Measurements from ENCODE around the gene CD38. TPM values are rescaled to one million over a fixed set of nuclear protein-coding genes. Genes with fewer than 3 reads are reported as not detected.
A peak's percentile ranks its signal among the peaks of the same experiment; 100 is the strongest.

CD38 gene
- total RNA-seq, 1 experiment from 2014 or later: not detected

- Histone ChIP-seq H4K20me1 (ENCODE audit: insufficient read depth) (no peaks in the 10 kb centered on the region), H3K9me3 (ENCODE audit: control insufficient read depth in 1 of 2, insufficient read depth in 1 of 2, low read depth in 1 of 2, low read length in 2 of 2) (no peaks in the 10 kb centered on the region), H3K4me1 (ENCODE audit: control insufficient read depth in 1 of 2, insufficient read depth in 2 of 2, low read length in 2 of 2) (no peaks in the 10 kb centered on the region), H3K4me2 (ENCODE audit: low read length) (no peak overlapping the region; the same call in 1 of the 2 replicates), H3K4me3 (replicated peaks in 1 of 2; ENCODE audit: low read depth in 1 of 2, low read length in 2 of 2) (no peak overlapping the region), H2AFZ (ENCODE audit: low read depth, low read length, poor library complexity, severe bottlenecking) (peak overlapping the region; percentile 83), H3K27ac (ENCODE audit: low read depth, low read length) (no peak overlapping the region), H3K36me3 (ENCODE audit: control insufficient read depth in 1 of 2, insufficient read depth in 2 of 2, low read length in 2 of 2) (no peaks in the 10 kb centered on the region), H3K9ac (ENCODE audit: low read length) (no peak overlapping the region), H3K9me2 (ENCODE audit: insufficient read depth) (no peaks in the 10 kb centered on the region), H3K27me3 (ENCODE audit: insufficient read depth, low read length) (no peaks in the 10 kb centered on the region), H3K79me2 (ENCODE audit: insufficient read depth, low read length) (no peaks in the 10 kb centered on the region)
- RAD21 ChIA-PET (ENCODE audit: low non-redundant PET in 1 of 2, low total read pairs in 2 of 2, uncharacterized antibody in 2 of 2, unreplicated experiment in 2 of 2): interaction anchor here (0.6 to 4.1 kb wide), 14 partner anchors 25 to 459 kb away, joined by 3 to 50 read pairs (median 5); partner anchors contain the start of gene FGFBP2 (in 1 of the 2)
- intact Hi-C loops (cut with micrococcal nuclease): loop anchor here (1.0 to 5.0 kb wide), 6 partner anchors 76 to 459 kb away; no protein-coding TSS in a partner anchor
- BruUV-seq (replicated peaks): no TSS peak
- DNase-seq (ENCODE audit: low read depth, low spot score): peak; percentile 57
- TF ChIP-seq SIN3A (IDR thresholded peaks at IDR 0.05; ENCODE audit: low read depth): no peak
- no peak for TF ChIP-seq SP1 (IDR thresholded peaks at IDR 0.05; ENCODE audit: low read depth)
- no peak for TF ChIP-seq ATF3 (IDR thresholded peaks at IDR 0.05)
- no peak for TF ChIP-seq JUND (IDR thresholded peaks at IDR 0.05)
- TF ChIP-seq ZBTB33 (IDR thresholded peaks at IDR 0.05; ENCODE audit: extremely low read depth, insufficient replicate concordance, low read length): no peak
- no peak for TF ChIP-seq YY1 (IDR thresholded peaks at IDR 0.05; ENCODE audit: extremely low read depth, insufficient replicate concordance, low read depth, low read length)
- TF ChIP-seq POLR2A (IDR thresholded peaks at IDR 0.05; ENCODE audit: borderline replicate concordance, extremely low read depth, insufficient read depth, insufficient read length): no peak
- no peak for TF ChIP-seq ZNF274 (IDR thresholded peaks at IDR 0.05; ENCODE audit: low read depth, low read length)
- no peak for TF ChIP-seq EZH2phosphoT487 (IDR thresholded peaks at IDR 0.05; ENCODE audit: borderline replicate concordance)
- peak; percentile 71 to 90 (median 80) for TF ChIP-seq CTCF (IDR thresholded peaks at IDR 0.05 in 2 of 3, conservative IDR thresholded peaks at IDR 0.05 in 1 of 3; ENCODE audit: borderline replicate concordance in 1 of 3, insufficient read depth in 1 of 3, low read depth in 2 of 3, low read length in 2 of 3)
- TF ChIP-seq POLR2AphosphoS5 (IDR thresholded peaks at IDR 0.05; ENCODE audit: low read depth, low read length): no peak
- no peak for TF ChIP-seq CEBPB (IDR thresholded peaks at IDR 0.05; ENCODE audit: low read depth)
- TF ChIP-seq ZFX (IDR thresholded peaks at IDR 0.05): no peak
- 0 out of 2 replicates have a peak, but pooled peaks have one; percentile 7 for TF ChIP-seq FOSL1 (IDR thresholded peaks at IDR 0.05; ENCODE audit: low read depth)
- TF ChIP-seq EGR1 (IDR thresholded peaks at IDR 0.05; ENCODE audit: low read depth): no peak
- no peak for TF ChIP-seq TCF7L2 (IDR thresholded peaks at IDR 0.05; ENCODE audit: borderline replicate concordance, extremely low read depth, insufficient read depth, insufficient read length)
- TF ChIP-seq SRF (IDR thresholded peaks at IDR 0.05; ENCODE audit: low read depth): no peak
- no peak for TF ChIP-seq ELF1 (IDR thresholded peaks at IDR 0.05; ENCODE audit: borderline replicate concordance, low read depth)
- peak; percentile 94 for TF ChIP-seq RAD21 (IDR thresholded peaks at IDR 0.05; ENCODE audit: low read depth)
- TF ChIP-seq CBX3 (IDR thresholded peaks at IDR 0.05; ENCODE audit: low read depth): 0 out of 2 replicates have a peak, but pooled peaks have one; percentile 34
- TF ChIP-seq EZH2 (IDR thresholded peaks at IDR 0.05): no peak
- CTCF ChIA-PET: interaction anchor here (0.5 to 8.4 kb wide), 38 partner anchors 12 to 461 kb away, joined by 3 to 242 read pairs (median 6); partner anchors contain the start of gene FGFBP1
- POLR2A ChIA-PET: interaction anchor here (1.1 to 1.8 kb wide), 3 partner anchors 132 to 151 kb away, joined by 3 to 5 read pairs (median 4); partner anchors contain the start of gene FGFBP1
- peak; percentile 93 for ATAC-seq
These were observed 27.7 kb downstream of the CD38 start for GRCh38 chr4:15805583-15806517.

Data from HCT116 (cell line).